SKM-1 (cell line): ENCODE results near the gene TRIM32.

Source experiments
- DNase-seq: peaks from one replicate; lab custom pipeline; 2025; ENCODE audit not compliant: unreplicated experiment; lab: John Stamatoyannopoulos, UW

TRIM32 gene, protein sequence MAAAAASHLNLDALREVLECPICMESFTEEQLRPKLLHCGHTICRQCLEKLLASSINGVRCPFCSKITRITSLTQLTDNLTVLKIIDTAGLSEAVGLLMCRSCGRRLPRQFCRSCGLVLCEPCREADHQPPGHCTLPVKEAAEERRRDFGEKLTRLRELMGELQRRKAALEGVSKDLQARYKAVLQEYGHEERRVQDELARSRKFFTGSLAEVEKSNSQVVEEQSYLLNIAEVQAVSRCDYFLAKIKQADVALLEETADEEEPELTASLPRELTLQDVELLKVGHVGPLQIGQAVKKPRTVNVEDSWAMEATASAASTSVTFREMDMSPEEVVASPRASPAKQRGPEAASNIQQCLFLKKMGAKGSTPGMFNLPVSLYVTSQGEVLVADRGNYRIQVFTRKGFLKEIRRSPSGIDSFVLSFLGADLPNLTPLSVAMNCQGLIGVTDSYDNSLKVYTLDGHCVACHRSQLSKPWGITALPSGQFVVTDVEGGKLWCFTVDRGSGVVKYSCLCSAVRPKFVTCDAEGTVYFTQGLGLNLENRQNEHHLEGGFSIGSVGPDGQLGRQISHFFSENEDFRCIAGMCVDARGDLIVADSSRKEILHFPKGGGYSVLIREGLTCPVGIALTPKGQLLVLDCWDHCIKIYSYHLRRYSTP

DNA sequence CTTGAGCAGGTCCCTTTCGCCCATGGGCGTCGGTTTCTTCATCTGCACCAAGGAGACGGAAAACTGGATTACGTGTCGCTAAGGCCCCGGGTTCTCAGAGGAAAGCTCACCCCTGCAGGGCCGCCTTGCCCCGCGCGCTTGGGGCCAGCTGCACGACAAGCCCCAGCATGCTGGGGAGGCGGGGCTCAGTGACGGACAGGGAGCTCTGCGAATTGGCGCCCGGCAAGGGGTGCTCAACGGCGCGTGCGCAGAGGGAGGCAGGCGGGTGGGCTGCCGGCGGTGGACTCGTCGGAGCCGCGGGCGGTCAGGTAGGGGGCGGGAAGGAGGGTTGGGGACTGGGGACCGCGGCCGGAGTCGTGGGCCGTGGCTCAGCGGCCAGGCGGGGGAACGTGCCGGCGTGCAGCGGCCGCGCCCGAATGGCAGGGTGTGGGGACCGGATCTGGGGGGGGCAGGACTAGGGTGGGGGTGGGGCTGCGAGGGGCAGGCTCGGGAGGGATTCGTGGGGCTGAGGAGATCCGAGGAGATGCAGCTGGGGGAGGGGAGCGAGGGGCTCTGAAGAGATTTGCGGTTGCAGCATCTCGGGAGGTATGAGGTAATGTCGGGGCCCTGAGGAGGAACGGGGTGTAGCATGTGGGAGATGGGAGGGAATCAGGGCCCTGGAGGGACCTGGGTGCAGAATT lies at the start of gene TRIM32:
TSS of gene TRIM32 (plus strand) at position 232 of the 680 bp plus-strand sequence. CDS start 10,438 bp downstream, outside the sequence.
- DNase-seq, result peak; percentile 10

DNA sequence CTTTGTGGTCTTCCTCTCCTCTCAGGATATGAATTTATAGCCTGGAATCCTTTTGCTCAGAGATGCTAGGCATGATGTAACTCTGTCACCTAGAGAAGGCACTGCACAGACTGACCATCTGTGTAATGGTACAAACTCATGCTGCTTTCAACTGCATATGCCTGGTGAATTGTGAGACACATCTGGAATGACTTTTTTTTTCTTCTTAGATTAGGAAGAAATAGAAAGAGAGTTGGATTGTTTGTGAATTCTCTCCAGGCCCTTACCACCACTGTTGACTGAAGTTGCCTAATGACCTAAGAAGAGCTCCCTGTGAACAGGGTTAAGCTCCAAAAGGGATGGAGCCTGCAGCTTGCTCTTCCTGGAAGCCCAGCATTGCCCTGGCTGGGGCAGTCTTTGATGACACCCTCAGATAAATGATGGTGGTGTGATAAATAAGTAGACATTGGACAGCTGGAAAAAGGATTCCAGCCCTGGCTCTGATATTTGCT lies 47.8 kb upstream of the TRIM32 start:
- DNase-seq, result no peak

DNA sequence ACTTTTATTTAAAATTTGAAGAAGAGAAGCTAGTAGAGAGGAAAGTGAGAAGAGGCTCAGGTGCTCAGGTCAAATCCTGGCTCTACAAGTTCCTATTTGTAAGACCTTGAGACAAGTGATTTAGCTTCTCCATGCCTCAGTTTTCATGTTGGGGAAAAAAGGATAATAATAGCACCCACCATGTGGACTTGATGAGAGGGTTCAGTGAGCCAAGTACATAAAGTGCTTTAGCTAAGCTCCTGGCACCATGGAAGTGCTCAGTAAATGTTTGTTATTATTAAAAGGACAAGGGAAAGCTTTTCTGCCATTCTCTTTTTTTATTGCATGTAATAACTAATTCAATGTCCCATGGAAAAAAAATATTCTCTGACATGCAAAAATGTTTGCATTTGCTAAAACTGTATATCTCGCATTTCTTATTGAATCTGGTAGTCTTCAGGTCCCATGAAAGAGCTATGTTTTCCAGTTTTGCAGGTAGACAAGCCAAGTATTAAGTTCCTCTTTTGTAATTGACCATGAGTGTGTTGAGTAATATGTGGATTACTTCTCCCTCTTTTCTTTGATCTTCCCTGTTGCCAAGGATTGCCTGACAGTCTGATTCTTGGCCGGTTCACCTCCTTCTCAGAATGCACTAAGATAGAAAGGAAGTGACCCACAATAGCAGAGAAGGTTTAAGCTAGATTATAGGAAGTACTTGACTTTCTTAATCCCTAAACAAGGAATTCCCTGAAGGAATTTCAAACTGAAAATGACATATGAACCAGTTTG lies 45.6 kb upstream of the TRIM32 start:
- DNase-seq, result no peak

DNA sequence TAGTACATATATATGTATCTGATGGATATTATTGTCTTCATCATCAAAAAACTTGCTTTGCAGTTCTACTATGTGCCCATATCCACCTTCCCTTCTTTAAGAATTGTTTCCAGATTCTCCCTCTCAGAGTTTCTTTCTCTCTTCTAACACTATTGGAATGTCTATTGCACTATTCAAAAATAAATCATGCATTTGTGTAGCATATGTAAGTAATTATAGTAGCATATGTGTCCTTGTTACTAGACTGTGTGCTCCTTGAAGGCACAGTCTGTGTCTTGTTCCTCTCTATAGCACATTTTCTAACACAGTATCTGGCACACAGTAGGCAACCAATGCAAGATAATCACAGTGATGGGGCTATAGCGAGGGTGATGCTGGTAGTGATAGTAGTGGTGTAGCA lies 43.4 kb upstream of the TRIM32 start:
- DNase-seq, result no peak

DNA sequence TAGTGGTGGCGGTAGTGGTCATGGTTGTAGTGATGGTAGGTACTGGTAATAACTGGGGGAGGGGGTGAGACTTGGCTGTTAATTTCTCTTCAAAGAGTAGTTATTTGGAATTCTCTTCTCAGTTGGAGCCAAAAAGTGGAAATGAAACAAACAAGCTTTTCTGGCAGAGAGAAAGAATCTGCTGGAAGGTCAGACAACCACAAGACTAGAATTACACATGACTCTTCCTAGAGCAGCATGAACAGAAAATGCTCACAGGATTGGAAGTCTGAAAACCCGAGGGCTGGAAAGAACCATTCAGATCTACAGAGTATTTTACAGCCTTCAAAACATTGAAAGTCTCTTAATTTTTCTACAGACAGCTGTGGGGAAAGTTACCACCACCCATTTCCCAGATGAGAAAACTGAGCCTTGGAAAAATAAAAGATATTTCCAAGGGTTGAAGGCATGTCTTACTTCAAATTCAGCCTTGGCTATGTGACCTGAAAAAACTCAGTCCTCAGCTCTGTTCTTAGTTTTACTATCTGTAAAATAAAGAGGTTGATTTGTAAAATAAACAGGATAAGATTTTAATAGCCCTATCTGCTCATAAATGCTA lies 42.9 kb upstream of the TRIM32 start:
- no peak for DNase-seq

DNA sequence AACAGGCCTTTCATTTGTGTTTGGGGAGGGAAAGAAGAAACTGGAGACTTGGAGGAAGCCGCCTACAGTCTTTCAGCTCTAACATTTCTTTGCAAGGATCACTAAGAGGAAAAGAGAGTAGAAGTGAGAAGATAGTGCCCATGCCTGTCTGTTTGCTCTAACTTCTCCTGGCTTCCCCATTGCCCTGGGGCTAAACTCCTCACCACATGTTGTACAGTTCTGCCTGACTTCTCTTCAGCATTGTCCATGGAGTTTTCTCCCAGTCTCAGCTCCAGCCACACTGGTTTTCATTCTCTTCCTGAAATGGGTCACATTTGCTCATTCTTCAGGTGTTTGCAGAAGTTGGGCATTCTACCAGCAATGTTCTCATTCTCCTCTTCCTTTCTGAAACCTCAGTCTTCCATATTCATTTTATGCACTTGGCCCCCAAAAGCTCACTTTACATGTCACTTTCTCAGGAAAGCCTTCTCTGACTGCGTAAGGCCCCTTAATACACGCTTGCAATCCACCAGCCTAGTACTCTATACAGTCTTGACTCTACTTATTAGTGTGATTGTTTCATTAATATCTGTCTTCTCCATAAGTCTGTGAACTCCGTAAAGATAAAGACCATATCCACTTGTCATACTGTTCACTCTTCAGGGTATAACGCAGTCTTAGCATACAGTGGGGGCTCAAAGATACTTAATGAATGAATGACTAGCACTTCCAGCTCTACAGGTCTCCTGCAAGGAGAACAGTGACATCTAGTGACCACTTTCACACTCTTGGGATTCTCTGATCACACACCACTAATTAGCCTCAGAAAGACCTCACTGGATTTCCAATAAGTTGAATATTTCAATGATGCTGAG lies 40.2 kb upstream of the TRIM32 start:
- no peak for DNase-seq

DNA sequence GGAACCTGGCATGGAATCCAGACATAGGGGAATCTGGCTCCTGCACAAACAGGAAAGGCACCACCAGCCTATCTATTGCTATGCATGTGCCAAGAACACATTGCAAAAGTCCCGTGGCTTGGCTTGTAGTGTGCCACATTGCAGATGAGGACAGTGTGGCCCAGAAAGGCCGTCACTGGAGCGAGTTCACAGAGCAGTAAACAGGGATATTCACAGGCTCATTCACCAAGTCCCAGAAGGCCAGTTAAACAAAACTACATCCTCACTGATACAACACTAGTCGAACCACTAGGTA lies 39.6 kb upstream of the TRIM32 start:
- no peak for DNase-seq

DNA sequence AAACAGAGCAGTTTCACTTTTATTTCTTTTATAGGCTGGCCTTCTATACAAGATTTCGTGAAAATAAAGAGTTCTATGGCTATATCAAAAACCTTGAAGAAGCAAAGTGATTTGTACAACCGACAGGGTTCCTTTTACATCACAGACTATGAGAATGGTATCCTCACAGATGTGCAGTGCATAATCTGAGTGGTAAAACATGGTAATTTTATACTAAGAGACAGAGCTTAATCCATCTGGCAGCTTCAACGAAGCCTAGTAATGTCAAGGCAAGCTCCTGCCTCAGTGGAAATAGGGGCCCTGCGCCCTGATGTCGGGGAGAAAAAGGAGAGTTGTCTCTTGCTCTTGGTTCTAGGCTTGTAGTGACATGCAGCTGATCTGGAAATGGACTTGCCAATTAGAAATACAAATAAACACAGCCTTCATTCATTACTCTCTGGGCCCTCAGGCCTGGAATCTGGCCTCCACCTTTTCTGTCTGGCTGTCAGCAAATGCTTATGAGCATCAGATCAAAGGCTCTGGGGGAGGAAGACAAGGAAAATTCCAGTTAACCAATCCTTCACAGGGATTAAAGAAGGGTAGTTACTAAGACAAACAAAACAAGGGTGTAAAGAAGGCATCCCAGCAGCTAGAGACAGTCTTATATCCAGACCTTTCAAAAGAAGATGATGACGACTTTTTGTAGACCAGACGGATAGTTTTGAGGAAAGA lies 33.6 kb upstream of the TRIM32 start:
- no peak for DNase-seq

DNA sequence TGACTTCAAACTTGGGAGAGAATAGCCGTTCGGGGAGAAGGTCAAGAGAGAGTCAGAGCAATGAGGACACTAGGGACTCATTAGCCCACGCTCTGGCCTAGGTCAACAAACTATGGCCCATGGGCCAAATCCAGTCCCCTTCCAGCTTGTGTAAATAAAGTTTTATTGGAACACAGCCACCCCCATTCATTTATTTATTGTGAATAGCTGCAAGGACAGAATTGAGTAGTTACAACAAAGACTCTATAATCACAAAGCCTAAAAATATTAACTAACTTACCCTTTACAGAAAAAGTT lies 33.1 kb upstream of the TRIM32 start:
- DNase-seq, result no peak

DNA sequence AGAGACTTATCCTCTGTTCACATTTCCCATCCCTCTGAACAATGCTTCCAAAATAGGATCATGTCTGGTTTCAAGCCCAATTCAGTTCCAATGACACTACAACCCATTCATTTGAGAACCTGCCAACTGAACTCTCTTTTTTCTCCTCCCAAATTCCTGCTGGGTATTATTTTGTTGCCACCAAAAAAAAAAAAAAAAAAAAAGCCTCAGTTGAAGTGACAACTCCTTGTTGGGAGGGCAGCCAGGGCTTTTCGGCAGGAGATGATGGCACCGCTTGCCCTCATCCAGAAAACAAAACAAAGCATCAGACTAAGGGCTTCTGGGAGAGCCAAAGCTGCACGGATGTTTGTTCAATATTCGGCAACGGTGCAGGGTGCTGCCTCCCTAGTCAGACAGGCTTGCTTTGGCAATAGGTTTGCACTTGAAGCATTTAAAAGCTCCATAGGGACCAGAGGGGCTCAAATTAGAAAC lies 30.6 kb upstream of the TRIM32 start:
- no peak for DNase-seq

DNA sequence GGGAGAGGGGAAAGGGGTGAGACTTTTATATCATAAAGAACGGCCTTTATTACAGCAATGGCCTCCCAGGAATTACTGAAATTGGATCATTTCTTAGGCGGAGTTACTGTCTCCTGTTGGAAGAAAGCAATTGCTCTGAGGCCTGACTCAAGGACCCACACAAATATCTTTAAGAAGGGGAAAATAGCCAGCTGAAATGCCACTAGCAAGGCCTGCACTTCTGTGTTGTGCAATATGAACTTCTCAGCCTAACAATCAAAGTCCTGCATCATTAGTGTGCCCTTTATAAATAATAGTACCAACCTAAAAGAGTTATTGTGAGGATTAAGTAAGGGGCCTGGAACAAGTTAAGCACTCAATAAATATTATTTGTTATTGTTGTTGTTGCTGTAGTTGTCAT lies 30.1 kb upstream of the TRIM32 start:
- no peak for DNase-seq

DNA sequence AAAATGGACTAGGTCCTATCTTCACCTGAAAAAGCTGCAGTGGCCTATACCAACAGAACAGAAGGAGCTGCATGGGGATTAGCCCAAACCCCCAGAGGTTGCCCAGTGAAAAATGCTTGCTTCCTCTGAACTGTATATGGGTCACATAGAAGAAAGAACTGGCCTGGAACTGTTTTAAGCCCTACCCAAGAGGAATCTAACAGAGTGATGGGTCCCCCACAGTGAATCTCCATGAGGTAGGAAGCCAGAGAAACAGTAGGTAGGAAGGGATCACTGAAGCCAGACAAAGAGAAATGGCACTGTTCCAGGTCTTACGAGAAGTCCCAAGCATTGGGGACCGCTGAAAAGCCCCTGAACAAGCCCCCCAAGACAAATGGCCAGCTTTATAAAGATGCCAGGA lies 28.8 kb upstream of the TRIM32 start:
- DNase-seq, result no peak

DNA sequence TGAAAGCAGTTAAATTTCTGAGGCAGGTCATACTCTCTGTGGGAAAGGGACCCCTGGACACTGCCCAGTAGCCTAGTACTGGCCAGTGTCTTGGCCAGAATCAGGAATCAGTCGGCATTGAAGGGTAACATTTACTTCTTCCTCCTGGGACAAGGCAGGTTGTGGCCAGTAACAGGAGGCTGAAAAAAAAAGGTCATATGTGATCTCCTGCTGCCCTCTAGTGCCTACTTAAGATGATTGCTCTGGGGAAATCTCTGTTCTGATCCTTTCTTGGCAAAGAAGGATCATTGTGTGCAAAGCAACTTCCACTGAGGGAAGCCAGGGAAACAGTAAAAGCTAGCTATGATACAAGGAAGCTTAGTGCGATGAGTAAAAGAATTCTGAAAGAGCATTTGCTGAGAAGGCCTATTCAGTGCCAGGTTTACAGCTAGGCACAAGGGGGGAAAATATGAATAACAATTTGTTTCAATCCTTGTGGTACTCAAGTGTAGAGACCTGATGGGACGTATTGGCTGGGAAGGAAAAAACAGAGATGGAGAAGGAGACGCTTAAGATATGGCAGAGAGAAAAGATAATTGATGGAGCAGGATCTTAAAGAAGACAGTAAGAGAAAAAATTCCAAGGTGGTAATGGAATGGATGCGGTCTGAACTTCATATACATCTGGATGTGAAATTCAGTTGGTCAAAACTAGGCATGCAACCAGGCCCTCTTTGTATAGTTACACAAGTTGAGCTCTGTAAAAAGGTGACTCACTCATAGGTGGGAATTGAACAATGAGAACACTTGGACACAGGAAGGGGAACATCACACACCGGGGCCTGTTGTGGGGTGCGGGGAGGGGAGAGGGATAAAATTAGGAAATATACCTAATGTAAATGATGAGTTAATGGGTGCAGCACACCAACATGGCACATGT lies 25.8 kb upstream of the TRIM32 start:
- DNase-seq, result no peak

DNA sequence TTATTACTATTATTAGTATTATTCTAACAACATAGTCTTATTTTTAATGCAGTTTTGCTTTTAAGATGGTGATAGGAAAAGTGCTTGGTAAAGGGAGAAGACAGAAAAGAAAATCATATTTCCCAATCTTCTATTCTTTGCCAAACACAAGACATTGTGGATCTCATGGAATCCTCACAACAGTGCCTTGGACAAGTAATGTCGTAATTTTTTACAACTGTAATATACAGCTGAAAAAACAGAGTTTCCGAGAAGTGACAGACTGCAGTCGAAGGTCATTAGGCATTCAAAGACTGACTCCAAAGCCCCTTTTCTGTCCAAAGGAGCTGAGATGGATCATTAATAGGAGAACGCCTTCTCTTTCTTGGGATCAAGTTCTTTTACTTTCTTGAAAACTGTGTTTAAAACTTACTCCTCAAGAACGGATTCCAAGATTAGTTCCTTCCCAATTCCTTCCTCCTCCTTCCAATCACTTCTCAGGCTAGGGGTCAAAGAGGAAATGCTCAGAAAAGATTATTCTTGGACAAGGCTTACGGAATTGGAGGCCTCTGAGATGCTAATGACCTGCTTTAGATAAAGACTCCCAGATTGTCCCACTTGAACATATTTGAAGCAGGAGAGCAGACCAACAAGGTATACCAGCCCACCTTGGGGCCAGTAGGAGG lies 24.3 kb upstream of the TRIM32 start:
- no peak for DNase-seq

DNA sequence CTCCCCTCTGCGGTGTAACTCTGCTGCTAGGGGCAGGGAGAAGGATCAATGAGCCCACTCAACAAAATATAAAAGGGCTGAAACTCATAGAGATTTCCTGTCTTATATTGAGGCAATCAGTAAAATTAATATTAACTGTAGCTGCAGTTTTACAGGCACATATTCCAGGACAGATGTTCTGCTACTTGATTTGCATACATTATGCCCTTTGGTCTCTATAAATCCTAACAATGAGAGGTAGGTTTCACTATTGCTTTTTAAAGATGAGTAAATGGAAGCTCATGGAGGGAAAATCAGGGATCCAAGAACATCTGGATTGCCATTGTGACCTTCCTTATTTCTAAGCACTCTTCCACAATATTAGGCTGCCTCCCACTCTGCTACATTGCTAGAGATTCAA lies 23.5 kb upstream of the TRIM32 start:
- no peak for DNase-seq

DNA sequence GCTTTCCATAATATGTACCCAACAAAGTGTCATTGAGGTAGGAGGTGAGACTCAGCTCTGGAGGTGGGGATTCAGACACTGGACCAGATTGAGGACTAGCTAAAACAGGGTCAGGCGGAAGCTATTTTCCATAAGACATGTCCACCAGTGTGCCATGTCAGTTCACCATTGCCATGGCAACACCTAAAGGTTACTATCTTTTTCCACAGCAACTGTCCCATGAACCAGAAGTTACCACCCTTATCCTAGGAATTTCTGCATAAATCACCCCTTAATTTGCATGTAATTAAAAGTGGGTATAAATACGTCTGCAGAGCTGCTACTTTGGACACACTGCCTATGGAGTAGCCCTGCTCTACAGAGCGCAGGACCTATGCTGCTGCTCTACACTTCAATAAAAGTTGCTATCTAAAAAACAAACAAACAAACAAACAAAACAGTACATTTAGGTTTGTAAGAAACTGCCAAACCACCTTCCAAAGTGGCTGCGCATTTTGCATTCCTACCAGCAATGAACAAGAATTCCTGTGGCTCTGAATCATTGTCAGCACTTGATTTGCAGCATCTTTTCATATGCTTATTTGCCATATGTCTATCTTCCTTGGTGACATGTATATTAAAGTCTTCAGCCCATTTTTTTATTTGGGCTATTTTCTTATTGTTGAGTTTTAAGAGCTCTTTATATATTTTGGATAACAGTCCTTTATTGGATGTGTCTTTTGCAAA lies 18.0 kb upstream of the TRIM32 start:
- DNase-seq, result no peak

DNA sequence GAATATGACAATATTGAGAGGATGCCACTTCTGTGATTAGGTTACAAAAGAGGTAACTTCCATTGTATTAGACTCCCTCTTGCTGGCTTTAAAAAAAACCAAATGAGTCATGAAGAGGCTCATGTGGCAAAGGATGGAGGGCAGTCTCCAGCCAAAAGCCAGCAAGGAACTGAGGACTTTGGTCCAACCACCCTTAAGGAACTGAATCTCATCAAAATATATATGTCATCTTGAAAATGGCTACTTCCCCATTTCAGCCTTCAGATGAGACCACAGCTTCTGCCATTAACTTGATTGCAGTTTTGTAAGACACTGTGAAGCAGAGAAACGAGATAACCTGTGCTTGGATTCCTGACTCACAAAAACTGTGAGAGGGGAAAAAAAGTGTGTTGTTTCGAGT lies 15.5 kb upstream of the TRIM32 start:
- DNase-seq, result no peak
